ENCODE results near the gene CFHR2.
"Not testable (repeated sequence)": the region's sequence is repeated elsewhere in the genome, so short reads cannot be mapped to it uniquely, and the experiment has no call there.

Gene CFHR2

DNA sequence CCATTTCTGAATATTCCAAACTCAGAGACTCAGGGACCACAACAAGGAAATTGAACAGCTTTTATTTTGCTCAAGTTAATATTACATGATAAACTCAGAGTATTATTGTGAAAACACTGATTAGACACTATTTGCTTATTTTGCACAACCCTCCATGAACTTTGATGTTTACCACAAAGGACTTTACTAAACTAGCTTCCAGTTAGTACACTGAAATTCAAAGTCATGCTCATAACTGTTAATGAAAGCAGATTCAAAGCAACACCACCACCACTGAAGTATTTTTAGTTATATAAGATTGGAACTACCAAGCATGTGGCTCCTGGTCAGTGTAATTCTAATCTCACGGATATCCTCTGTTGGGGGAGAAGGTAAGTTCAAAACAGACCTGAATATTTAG lies at the start of gene CFHR2:
TSS of gene CFHR2 (plus strand) at position 171 of the 400 bp plus-strand sequence. CDS start at position 314, 143 bp downstream.
- H3K4me3 ChIP-seq (ENCODE audit: low read length); DNase-seq (ENCODE audit: low read depth): not testable (repeated sequence)

DNA sequence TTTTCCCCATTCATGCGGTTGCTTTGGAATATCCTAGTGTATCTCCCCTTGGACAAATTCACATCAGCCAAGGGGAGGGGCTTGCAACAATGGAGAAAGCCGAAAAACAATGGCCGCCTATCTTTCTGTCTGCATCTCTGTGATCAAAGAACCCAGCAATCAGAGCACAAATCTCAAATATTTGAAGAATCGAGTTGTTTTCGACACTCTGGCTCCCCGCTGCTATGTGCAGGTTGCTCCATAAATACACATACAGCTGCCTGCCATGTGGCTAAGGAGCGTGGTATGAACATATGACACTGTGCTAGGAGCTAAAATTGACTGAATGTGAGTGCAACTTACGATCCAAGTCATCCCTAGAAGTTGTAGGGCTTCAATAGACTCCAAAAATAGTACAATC lies 47.2 kb upstream of the CFHR2 start:
- peak; percentile 3 for DNase-seq (ENCODE audit: low read depth)
- TF ChIP-seq, protein P1, sequence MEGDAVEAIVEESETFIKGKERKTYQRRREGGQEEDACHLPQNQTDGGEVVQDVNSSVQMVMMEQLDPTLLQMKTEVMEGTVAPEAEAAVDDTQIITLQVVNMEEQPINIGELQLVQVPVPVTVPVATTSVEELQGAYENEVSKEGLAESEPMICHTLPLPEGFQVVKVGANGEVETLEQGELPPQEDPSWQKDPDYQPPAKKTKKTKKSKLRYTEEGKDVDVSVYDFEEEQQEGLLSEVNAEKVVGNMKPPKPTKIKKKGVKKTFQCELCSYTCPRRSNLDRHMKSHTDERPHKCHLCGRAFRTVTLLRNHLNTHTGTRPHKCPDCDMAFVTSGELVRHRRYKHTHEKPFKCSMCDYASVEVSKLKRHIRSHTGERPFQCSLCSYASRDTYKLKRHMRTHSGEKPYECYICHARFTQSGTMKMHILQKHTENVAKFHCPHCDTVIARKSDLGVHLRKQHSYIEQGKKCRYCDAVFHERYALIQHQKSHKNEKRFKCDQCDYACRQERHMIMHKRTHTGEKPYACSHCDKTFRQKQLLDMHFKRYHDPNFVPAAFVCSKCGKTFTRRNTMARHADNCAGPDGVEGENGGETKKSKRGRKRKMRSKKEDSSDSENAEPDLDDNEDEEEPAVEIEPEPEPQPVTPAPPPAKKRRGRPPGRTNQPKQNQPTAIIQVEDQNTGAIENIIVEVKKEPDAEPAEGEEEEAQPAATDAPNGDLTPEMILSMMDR (conservative IDR thresholded peaks at IDR 0.05; ENCODE audit: low read length): no peak

DNA sequence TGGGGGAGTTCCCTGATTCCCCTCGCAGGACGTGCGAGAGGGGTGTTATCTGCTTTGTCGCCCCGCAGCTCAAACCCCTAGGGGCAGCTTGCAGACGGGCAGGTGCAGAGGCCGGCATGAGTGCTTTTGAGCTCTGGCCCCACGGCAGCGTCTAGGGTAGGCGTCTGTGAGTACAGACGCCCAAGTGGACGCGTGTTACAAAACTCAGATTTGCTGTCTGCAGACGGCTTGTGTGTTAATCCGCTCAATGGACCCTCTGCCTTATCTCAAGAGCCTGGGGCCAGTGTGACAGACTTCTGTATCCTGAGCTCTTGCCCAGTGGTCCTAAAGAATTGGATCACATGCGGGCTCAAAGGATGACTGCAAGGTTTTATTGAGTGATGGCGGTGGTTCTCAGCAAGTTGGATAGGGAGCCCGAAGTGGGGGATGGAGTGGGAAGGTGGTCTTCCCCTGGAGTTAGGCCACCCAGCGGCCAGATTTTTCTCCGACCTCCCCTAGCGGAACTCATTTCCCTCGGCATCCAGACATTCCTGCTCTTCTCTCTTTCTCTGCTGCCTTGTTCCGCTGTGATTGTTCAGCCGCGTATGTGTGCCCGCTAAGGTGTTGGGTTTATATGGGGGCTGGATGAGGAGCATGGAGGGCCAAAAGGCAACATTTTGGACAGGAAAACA lies 46.2 kb upstream of the CFHR2 start:
- no peak overlapping the region for H3K4me3 ChIP-seq (ENCODE audit: low read length)
- TF ChIP-seq, protein P1 (conservative IDR thresholded peaks at IDR 0.05; ENCODE audit: low read length): no peak
- no peak for DNase-seq (ENCODE audit: low read depth)

More for the DNA sequence above, 47.2 kb upstream of the CFHR2 start:
- H3K4me3 ChIP-seq (ENCODE audit: low read length): no peak overlapping the region

DNA sequence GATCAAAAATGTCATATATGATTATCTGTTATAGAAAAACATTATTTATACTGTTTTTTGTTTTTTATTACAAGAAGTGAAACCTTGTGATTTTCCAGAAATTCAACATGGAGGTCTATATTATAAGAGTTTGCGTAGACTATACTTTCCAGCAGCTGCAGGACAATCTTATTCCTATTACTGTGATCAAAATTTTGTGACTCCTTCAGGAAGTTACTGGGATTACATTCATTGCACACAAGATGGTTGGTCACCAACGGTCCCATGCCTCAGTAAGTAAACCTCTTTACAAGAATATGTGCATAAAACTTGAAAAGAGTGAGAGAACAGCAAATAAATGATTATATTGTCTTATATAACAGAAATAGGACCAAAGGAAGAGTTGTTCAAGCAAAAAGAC lies 41.2 kb upstream of the CFHR2 start:
- TF ChIP-seq, protein P1 (conservative IDR thresholded peaks at IDR 0.05; ENCODE audit: low read length): no peak
- no peak for DNase-seq (ENCODE audit: low read depth)

DNA sequence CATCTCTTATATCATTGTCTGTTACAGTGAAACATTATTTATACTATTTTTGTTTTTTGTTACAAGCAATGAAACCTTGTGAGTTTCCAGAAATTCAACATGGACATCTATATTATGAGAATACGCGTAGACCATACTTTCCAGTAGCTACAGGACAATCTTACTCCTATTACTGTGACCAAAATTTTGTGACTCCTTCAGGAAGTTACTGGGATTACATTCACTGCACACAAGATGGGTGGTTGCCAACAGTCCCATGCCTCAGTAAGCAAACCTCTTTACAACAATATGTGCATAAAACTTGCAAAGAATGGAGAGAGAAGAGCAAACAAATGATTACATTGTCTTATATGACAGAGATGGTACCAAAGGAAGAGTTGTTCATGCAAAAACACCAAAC lies 33.3 kb upstream of the CFHR2 start:
- DNase-seq (ENCODE audit: low read depth): no peak
- H3K4me3 ChIP-seq (ENCODE audit: low read length): no peak overlapping the region
- TF ChIP-seq, protein P1 (conservative IDR thresholded peaks at IDR 0.05; ENCODE audit: low read length): peak; percentile 15

More for the DNA sequence above, 41.2 kb upstream of the CFHR2 start:
- no peak overlapping the region for H3K4me3 ChIP-seq (ENCODE audit: low read length)

DNA sequence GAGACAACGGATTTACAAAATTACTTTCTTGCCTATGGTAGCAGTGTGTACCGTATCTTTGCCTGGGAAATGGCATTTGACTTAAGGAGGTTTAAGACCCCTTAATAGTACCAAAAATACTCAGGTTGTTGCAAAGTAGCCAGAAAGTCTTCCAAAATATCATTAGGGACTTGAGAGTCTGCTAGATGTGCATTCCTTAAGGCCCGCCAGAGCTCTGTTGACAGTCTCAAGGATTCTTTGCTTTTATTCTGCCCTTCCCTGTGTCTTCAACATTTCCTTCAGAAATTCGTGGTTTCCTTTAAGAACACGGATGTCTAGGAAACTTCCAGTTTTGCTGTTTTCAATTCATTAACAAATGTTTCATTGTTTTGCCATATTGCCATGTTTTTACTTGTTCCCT lies 31.3 kb upstream of the CFHR2 start:
- not testable (repeated sequence) for DNase-seq (ENCODE audit: low read depth); H3K4me3 ChIP-seq (ENCODE audit: low read length)

DNA sequence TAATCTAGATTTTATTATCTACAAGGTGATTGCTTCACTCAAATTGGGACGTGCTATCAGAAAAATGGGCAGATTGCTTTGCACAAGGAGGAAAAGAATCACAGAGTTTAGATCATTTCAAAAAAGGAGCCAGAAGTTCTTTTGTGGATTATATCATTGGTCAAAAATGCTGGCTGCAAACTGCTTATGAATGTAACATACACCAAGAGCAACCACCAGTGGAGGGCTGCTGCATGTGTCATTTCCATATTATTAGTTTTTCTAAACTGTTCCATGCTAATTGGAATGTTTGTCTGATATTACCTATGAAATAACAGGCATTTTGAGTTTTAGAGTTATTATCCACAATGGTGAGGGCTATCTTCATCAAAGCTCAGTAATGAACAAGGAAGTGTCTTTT lies 16.7 kb upstream of the CFHR2 start:
- DNase-seq (ENCODE audit: low read depth): peak; percentile 1
- not testable (repeated sequence) for H3K4me3 ChIP-seq (ENCODE audit: low read length)

DNA sequence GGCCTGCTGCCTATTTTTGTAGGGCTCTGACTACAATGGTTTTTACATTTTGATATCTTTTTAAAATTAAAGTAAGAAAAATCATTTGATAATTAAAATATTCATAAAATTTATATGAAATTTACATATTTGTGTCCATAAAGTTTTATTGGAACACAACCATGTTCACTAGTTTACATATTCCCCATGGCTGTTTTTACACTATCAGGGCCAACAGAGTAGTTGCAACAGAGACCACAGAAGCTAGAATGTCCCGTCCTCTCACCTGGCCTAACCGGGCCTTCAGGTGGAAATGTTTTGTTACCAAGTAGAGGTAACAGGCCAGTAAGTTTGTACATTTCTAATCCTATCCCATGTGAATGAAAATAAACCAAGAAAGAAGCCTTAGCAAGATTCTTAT lies 10.7 kb upstream of the CFHR2 start:
- DNase-seq (ENCODE audit: low read depth): not testable (repeated sequence)

DNA sequence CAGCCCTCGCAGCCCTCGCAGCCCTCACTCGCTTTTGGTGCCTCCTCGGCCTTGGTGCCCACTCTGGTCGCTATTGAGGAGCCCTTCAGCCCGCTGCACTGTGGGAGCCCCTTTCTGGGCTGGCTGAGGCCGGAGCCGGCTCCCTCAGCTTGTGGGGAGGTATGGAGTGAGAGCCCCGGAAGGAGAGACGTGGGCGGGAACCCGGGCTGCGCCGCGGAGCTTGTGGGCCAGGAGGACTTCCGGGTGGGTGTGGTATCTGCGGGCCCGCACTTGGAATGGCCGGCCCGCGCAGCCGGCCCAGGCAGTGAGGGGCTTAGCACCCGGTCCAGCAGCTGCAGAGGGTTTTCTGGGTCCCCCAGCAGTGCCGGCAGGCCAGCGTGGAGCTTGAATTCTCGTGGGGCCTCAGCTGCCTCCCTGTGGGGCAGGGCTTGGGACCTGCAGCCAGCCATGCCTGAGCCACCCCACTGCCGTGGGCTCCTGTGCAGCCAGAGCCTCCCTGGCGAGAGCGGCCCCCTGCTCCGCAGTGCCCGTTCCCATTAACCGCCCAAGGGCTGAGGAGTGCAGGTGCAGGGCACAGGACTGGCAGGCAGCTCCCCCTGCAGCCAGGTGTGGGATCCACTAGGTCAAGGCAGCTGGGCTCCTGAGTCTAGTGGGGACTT lies 9.9 kb upstream of the CFHR2 start:
- TF ChIP-seq, protein P1 (conservative IDR thresholded peaks at IDR 0.05; ENCODE audit: low read length): no peak
- H3K4me3 ChIP-seq (ENCODE audit: low read length): no peak overlapping the region
- DNase-seq (ENCODE audit: low read depth): no peak

More for the DNA sequence above, 10.7 kb upstream of the CFHR2 start:
- H3K4me3 ChIP-seq (ENCODE audit: low read length): not testable (repeated sequence)

DNA sequence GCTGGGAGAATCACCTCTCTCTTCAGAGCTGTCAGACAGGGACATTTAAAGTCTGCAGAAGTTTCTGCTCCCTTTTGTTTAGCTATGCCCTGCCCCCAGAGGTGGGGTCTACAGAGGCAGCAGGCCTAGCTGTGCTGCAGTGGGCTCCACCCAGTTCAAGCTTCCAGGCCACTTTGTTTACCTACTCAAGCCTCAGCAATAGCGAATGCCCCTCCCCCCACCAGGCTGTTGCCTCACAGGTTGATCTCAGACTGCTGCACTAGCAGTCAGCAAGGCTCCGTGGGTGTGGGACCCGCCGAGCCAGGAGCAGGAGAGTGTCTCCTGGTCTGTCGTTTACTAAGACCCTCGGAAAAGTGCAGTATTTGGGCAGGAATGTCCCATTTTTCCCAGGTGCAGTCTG lies 2.1 kb upstream of the CFHR2 start:
- not testable (repeated sequence) for H3K4me3 ChIP-seq (ENCODE audit: low read length); DNase-seq (ENCODE audit: low read depth)
